Measurements from ENCODE around the gene UNC45A.

Gene UNC45A

DNA sequence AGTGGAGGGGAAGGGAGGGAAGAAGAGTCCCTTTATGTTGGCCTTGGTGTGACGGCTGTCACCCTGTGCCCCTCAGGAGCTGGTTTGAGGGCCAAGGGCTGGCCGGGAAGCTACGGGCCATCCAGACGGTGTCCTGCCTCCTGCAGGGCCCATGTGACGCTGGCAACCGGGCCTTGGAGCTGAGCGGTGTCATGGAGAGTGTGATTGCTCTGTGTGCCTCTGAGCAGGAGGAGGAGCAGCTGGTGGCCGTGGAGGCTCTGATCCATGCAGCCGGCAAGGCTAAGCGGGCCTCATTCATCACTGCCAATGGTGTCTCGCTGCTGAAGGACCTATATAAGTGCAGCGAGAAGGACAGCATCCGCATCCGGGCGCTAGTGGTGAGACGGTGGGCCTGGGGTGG is 11.5 kb downstream of the UNC45A start:
- DNase-seq = no peak

DNA sequence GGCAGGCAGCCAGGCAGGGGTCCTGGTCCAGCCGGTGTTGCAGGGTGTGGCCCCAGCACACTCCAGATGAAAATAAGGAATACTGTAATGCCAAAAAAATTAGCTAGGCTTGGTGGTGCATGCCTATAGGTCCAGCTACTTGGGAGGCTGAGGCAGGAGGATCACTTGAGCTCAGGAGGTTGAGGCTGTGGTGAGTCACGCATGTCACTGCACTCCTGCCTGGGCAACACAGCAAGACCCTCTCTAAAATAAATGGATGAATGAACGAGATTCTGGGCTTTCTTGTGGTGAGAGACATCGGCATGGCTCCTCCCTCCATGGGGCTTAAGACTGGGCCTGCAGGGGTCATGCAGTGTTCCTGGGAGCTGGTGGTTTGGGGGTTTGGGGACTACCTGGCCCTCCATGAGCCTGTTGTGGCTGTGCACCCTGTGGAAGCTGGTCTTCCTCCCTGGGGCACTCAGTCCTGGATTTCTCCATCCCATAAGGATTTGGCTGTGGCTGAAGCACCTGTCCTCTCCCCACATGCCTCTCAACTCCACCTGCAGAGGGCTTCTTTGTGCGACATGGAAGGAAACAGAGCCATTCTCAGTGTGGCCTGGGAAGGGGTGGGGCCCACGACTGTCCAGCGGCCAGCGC is 12.0 kb downstream of the UNC45A start:
- no peak for DNase-seq

DNA sequence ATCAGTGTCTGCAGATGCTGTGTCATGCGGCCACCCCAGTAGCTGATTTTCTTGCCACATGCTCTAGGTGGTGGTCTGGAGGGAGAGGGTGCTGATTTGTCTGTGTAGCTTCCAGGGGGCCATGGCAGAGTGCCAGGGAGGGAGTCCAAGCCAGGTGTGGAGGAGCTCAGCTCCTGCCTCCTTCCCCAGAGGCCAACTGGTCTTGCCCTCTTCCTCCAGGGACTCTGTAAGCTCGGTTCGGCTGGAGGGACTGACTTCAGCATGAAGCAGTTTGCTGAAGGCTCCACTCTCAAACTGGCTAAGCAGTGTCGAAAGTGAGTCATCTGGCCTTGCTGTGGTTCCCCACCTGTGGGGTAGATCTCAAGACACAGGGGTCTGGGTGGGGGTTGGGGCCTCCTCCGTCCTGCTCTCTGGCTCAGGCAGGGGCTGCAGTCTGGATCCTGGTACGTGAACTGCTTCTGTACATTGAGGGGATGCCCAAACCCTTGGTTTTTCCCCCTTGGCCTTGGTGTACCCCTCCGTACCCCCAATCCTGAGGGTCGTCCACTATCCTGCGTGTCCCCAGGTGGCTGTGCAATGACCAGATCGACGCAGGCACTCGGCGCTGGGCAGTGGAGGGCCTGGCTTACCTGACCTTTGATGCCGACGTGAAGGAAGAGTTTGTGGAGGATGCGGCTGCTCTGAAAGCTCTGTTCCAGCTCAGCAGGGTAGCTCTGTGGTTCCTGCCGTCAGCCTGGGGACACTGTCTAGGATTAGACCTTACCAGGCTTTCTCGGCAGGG is 12.7 kb downstream of the UNC45A start:
- no peak for DNase-seq

DNA sequence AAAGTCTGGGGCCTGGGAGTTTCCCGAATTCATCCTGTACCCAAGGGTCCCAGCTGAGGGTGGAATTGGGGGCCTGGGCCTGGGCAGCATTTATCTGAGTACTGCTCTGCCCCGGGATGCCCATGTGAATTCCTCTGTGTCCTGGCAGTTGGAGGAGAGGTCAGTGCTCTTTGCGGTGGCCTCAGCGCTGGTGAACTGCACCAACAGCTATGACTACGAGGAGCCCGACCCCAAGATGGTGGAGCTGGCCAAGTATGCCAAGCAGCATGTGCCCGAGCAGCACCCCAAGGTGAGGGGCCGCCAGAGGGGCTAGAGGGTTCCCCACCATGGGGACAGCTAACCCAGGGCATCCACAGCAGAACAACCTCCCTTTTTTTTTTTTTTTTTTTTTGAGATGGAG is 13.4 kb downstream of the UNC45A start:
- DNase-seq = no peak

DNA sequence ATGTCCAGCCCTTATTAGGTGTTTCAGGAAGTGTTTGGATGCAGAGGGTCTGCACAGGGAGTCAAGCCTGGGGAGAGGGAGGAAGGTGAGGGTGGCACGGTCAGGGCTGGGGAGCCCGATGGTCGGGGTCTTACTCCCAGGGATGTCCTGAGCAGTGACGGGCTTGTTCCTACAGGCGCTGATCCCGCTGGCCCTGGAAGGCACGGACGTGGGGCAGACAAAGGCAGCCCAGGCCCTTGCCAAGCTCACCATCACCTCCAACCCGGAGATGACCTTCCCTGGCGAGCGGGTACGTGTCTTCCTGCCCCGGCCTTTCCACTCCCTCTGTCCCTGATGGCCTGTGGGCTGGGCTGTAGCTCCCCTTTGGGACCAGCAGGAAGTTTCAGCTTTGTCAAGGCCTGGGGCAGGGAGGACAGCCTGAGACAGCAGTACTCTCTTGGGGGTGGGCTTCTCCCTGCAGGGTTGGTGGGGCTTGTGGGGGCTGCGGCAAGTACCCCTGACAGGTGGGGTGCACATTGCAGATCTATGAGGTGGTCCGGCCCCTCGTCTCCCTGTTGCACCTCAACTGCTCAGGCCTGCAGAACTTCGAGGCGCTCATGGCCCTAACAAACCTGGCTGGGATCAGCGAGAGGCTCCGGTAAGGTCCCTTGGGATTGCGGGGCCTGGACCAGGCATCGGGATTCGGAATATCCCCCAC is 15.0 kb downstream of the UNC45A start:
- no peak for DNase-seq

DNA sequence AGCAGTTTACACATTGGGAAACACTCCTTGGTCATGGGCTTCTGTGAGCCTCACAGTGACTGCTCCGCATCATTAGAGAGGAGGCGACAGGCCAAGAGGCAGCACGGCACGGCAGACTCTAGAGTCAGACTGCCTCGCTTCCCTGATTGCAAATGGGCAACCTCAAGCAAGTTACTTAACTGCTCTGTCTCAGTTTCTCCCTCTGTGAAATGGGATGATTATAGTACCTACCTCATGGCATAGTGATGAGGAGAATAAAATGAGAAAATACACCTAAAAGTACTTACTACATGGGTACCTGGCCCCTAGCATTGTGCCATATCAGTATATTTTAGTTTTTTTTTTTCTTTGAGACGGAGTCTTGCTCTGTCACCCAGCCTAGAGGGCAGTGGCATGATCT is 15.6 kb downstream of the UNC45A start:
- no peak for DNase-seq

DNA sequence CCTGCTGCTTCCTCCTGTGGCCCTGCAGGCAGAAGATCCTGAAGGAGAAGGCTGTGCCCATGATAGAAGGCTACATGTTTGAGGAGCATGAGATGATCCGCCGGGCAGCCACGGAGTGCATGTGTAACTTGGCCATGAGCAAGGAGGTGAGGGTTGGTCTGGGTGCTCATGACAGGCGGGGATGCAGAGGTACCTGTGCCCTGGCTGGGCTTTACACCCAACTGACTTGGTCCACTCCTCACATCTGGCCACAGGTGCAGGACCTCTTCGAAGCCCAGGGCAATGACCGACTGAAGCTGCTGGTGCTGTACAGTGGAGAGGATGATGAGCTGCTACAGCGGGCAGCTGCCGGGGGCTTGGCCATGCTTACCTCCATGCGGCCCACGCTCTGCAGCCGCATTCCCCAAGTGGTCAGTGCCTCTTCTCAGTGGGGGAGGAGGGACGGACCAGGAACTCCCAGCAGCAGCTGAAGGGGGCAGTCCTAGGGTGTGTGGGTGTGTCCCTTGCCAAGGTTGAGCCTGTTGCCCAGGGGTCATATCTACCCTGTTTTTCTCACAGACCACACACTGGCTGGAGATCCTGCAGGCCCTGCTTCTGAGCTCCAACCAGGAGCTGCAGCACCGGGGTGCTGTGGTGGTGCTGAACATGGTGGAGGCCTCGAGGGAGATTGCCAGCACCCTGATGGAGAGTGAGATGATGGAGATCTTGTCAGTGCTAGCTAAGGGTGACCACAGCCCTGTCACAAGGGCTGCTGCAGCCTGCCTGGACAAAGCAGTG is 18.0 kb downstream of the UNC45A start:
- no peak for DNase-seq

DNA sequence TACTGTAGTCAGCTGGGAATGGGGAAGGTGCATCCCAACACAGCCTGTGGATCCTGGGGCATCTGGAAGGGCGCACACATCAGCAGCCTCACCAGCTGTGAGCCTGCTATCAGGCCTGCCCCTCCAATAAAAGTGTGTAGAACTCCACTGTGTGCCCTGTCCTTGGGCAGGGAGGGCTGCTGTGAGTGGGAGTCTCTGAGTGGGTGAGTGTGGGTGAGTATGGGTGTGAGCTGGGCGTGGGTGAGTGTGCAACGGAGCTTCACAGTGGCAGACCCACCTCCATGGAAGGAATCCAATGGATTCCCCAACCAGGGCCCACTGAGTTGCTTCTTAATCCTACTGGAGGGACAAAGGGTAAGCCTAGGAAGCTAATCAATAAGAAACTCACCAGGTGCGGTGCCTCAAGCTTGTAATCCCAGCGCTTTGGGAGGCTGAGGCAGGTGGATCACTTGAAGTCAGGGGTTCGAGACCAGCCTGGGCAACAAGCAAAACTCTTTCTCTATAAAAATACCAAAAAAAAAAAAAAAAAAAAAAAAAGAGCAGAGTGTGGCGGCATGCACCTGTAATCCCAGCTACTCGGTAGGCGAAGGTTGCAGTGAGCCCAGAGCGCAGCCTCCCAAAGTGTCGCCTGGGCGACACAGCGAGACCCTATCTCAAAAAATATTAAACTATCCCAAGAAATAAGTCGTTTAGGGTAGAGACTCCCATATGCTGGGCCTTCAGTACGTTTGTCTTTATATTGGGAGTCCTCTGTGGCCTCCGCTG is 19.0 kb downstream of the UNC45A start:
- no peak for DNase-seq

DNA sequence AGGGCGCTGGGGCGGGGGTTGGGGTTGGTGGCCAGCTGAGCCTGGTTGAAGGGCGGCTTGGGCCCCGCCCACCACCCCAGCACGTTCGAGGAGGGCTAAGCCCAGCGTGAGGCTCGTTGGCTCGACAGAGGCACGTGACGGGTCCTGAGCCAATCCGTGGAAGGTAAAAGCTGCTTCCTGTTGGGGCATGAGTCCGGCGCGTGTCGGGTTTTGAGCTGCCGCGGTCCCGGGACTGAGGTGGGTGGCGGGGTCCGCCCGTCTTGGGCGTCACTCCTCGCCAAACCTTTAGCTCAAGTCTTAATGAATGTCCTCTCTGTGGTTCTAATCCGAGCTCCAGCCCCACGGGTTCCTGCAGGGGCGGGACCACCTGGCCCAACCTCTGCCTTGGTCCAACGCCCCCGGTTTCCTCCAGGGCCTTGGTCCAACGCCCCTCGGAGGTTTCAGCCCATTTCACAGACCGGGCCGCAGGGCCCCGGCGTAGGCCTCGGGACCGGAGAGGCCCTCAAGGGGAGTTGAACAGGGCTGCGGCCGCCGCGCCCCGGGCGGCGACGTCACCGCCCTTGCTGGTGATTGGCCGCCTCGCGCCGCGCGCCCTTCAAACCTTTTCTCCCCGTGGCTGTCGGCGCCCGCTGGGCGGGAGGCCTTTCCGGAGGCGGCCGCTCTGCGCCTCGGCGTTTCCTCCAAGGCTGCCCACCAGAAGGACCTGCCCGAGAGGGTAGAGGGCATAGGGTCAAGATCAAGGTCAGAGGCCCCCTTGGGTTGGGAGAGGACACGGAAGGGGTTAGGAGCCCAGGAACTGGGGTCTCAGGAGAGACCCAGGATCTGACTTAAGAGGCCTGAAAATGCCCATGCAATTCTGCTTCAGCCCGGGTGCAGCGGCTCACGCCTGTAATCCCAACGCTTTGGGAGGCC is 19.9 kb downstream of the UNC45A start, which contains the start of gene RCCD1:
Gene RCCD1, plus strand, starts transcription at position 173 of the 912 bp plus-strand sequence. CDS start 1,851 bp downstream, outside the sequence.
- DNase-seq = peak; percentile 92 to 94

DNA sequence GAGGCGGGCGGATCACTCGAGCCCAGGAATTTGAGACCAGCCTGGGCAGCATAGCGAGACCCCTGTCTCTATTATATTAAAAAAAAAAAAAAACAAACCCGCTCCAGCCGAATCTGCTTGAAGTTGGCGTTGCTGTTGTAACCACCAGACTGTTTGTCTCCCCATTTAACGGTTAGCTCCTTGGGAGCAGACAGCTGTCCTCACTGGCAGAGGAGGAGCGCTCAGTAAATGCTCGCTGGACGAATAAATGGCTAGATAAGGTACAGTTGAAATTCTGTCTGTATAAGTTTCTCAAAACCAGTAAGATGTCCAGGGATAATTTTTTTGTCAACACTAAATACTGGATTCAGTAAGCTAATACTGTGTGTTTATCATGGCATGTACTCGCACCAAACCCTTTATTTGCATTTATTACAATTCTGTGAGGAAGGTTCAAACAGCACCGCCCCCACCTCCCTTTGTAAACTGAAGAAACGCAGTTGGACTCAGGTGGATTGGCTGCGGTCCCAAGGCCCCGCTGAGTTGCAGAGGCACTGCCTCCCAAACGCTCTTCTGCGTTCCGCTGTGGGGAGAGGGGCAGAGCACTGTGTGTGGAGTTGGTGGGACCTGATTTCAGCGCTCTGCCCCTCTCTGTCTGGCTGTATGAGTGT is 20.7 kb downstream of the UNC45A start:
- no peak for DNase-seq

DNA sequence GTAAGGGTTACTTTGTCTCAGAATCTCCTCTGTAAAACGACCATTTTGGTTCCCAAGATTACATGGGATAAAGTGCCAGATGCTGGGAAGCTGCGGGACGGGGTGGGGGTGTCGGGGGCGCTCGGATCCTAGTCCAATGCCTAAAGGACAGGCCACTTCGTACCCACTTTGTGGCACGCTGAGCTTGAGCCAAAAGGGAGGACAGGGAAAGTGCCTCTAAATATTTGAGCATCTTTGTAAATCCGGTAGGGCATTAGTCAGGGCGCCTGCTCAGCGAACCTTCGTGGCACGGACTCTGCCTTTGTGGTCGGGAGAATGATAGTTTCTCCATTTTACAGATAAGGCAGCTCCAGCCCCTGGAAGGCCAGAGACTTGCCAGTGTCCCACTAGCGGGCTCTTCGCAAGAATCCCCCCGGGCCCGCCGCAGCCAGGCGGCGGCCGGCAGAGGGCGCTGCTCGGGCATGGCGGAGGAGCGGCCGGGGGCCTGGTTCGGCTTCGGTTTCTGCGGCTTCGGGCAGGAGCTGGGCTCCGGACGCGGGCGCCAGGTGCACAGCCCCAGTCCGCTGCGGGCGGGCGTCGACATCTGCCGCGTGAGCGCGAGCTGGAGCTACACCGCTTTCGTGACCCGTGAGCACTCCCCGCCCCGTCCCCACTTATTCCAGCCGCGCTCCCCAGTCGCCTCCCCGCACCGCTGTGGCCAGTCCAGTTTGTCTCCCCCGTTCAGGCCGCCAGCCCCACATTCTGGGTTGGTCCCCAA is 21.4 kb downstream of the UNC45A start:
- peak; percentile 36 to 71 for DNase-seq

DNA sequence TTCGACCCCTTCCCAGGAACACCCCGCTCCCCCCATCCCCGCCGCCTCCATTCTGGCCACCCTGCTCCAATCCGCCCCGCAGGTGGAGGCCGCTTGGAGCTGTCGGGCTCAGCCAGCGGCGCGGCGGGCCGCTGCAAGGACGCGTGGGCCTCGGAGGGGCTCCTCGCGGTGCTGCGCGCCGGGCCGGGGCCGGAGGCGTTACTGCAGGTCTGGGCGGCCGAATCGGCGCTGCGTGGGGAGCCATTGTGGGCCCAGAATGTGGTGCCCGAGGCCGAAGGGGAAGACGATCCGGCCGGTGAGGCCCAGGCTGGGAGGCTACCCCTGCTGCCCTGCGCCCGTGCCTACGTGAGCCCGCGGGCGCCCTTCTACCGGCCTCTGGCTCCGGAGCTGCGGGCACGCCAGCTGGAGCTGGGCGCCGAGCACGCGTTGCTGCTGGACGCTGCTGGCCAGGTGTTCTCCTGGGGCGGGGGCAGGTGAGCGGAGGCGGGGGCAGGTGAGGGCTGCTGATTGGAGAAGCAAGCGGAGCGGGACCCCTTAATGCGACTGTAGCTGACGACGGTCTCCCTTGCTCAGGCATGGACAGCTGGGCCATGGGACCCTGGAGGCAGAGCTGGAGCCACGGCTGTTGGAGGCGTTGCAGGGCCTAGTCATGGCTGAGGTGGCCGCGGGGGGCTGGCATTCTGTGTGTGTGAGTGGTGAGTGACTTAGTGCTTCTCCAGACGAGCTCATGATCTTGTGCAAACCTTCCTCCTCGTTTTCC is 22.1 kb downstream of the UNC45A start:
- DNase-seq = no peak

DNA sequence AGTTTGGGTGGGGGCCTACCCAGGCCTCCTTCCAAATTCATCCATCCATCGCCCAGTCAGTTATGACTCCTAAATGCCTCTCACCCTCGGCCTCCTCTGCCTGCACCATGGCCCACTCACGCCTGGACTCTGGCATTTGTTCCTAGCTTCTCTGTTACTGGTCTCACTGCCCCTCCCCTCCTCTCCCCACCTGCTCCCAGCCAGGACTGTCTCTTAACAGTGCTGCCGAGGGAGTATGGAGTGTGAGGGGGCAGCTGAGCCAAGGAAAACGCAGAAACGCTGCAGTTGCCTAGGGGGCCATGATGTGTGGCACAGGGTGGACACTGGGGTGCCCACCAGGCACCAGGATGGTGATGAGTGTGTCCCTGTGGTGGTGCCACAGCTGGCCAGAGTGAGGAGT is 22.7 kb downstream of the UNC45A start:
- DNase-seq = no peak

DNA sequence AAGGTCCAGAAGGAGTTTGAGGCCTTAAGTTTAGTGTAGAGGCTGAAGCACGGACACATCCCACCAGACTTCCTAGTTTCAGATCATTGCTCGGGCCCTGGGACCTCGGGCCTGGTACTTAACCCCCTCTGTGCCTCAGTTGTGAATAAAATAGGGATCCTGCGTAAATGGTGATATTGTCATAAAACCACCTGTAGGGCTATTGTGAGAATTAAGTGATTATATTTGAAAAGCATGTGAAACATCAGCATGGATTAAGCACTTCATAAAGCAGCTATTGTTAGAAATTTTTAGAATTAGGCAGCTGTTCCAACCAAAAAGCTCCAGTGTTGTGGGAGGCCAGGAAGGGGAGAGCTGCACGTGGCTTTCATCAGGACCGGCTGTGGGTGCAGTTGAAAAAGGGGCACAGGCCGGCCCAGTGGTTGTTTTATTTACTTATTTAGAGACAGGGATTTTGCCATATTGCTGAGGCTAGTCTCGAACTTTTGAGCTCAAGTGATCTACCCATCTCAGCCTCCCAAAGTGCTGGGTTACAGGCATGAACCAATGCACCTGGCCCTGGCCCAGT is 24.0 kb downstream of the UNC45A start:
- no peak for DNase-seq

DNA sequence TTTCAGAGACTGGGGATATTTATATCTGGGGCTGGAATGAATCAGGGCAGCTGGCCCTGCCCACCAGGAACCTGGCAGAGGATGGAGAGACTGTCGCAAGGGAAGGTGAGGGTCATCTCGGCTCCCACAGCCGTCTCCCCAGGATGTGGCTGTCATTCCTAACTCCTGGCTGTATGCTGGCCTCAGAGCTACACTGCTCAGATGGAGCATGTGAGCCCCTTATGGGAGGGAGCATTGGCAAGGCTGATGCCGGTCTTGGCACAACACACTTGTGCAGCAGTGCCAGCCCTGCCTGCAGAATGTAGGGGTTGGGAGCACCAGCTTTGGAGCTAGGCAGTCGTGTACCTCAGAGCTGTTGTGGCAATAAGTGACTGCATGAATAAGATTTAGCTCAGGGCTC is 24.8 kb downstream of the UNC45A start:
- DNase-seq = no peak

DNA sequence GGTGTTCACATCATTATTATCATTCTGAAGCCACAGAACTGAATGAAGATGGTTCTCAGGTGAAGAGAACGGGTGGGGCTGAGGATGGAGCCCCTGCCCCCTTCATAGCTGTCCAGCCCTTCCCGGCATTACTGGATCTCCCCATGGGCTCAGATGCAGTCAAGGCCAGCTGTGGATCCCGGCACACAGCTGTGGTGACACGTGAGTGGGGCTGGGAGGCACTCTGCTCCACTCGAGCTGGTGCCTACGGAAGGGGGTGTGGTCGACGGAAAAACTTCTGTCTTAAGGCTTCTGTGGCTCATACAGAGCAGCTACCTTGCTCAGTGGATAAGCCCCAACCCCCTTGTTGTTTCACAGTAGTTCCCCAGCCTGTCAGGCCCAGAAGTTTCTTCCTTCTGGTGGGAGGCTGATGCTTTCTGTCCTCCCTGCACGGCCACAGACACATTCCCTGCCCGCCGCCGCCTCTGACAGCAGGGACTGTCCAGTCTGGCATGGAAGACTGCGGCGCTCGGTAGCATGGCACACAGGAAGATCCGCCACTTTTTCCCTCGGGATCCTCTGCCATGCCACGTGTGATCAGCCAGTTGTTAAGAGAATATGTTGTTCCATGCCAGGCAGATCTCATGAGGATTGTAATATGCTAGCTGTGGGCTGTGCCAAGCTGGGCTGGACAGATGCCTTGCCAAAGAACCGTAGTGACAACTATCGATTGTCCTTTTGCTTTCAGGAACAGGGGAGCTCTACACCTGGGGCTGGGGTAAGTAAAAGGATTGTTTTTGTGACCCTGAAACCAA is 25.4 kb downstream of the UNC45A start:
- no peak for DNase-seq

DNA sequence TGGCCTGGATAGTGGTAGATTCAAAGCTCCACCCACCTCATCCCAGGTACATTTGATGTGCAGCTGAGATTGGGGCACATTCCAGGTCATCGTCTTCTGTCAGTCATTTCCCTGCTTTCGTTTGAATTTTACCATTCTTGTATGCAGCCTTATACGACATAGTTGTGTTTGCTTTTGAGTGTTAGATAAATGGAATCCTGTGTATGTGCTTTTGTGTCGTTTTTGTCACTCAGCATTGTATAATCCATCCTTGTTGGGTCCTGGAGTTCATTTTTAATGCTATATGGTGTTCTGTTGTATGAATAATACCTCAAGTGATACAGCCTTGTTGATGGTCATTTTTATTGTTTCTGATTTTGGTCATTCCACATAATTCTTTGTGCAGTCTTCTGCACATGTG is 26.9 kb downstream of the UNC45A start:
- no peak for DNase-seq

DNA sequence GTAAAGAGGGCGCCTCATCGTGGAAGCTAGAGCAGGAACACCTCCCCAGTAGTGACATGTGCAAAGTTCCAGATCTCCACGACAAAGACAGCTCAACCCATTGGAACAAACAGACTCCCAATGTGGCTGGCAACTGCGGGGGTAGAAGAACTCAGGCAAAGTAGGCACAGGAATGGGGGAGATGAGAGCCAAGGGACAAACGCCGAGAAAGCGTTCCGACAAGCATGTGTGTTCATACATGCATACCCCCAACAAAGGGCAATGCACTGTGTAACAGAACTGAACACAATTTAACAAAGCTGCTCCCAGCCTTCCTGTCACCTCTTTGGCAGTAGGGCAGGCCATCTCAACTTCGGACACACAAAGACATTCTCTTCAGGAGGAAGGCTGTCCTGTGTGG is 31.2 kb downstream of the UNC45A start:
- DNase-seq = no peak

Measured in inflammatory macrophage treated with lipopolysaccharide for 1 hour (primary cell).